HG03108 (cell line): ENCODE data around the gene ABHD17C.
"Not testable (repeated sequence)": the region's sequence is repeated elsewhere in the genome, so short reads cannot be mapped to it uniquely, and the experiment has no call there.

ENCODE experiments used
- ATAC-seq: cut with Tn5 transposase; IDR thresholded peaks from one replicate; pipeline ENCODE4 v1.9.1; 2021; ENCODE audit warnings: moderate library complexity; ENCODE audit not compliant: unreplicated experiment

ABHD17C gene

GRCh38 chr15:80760960-80761359 lies 65.8 kb downstream of the ABHD17C start:
- no peak for ATAC-seq

DNA sequence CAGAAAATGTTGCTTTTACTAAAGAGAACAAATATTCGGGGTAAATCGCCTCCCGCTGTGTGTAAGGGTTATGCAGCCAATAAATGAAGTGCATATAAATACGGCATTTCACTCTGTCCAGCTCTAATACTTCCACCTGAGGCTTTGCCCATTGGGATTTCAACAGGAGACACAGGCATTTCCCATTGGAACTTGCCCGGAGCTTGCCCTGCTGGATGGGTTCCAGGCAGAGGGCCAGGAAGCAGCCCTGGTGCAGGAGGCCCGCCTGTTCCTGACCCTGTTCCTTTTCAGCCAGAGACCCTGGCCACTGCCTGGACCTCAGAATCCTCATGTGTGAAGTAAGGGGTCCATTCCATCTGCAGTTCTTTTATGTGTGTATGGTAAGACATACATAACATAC lies 66.6 kb downstream of the ABHD17C start:
- no peak for ATAC-seq

DNA sequence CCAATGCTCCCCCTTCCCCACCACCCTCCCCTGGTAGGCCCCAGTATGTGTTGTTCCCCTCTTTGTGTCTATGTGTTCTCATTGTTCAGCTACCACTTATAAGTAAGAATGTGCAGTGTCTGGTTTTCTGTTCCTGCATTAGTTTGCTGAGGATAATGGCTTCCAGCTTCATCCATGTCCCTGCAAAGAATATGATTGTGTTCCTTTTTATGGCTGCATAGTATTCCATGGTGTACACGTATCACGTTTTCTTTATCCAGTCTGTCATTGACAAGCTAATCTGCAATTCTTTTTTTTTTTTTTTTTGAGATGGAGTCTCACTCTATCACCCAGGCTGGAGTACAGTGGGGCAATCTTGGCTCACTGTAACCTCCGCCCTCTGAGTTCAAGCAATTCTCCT lies 68.1 kb downstream of the ABHD17C start:
- not testable (repeated sequence) for ATAC-seq

- no peak for ATAC-seq
Measured at GRCh38 chr15:80764535-80764934, 69.4 kb downstream of the ABHD17C start.

- ATAC-seq = no peak
Measured at GRCh38 chr15:80766275-80766674, 71.2 kb downstream of the ABHD17C start.

DNA sequence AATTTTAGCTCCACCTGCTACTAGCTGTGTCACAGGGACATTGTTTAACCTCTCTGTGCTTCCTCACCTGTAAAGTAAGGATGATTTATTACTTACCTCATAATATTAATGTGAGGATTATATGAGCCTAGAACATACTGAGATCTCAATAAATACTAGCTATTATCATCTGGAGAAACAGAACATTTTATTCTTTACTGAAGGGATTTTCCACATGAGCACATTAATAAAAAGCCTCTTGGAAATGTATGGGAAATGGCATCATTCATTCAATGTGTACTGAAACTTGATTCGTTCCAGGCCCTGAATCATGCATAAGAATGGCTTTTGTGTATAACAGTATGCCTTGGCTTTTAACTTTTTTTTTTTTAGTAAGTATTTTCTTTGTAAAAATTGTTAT lies 73.0 kb downstream of the ABHD17C start:
- no peak for ATAC-seq

DNA sequence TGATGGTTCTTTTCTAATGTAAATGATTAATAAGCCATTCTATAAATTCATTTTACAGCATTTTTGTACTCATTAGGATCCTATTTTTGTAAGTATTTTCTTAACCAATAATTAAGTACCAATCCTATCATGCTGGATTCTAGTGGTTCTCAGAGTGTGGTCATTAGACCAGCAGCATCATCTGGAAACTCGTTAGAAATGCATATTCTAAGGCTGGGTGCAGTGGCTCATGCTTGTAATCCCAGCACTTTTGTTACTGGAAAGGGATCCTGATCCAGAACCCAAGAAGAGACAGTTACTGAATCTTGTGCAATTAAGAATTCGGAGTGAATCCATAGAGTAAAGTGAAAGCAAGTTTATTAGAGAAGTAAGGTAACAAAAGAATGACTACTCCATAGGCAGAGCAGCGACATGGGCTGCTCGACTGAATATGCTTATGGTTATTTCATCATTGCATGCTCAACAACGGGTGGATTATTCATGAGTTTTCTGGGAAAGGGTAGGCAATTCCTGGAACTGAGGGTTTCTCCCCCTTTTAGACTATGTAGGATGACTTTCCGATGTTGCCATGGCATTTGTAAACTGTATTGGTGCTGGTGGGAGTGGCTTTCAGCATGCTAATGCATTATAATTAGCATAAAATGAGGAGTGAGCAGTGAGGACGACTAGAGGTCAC lies 74.2 kb downstream of the ABHD17C start:
- no peak for ATAC-seq

- ATAC-seq = no peak
Measured at GRCh38 chr15:80769829-80770705, 75.0 kb downstream of the ABHD17C start.

DNA sequence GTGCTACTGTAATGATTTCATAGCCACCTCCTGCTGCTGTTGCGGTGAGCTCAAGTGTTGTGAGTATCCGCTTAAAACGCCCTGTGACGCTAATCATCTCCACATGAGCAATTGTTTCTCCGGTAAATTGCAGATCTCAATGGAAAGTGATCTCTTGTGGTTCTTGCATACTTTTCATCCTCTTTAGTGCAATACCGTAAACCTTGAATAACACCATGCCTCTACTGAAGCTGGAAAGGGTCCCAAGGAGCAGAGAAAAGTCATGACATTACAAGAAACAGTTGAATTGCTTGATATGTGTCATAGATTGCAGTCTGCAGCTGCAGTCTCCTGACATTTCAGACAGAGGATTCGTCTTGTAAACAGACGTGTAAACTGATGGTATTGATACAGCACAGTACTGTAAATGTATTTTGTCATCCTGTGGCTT lies 78.0 kb downstream of the ABHD17C start:
- no peak for ATAC-seq

DNA sequence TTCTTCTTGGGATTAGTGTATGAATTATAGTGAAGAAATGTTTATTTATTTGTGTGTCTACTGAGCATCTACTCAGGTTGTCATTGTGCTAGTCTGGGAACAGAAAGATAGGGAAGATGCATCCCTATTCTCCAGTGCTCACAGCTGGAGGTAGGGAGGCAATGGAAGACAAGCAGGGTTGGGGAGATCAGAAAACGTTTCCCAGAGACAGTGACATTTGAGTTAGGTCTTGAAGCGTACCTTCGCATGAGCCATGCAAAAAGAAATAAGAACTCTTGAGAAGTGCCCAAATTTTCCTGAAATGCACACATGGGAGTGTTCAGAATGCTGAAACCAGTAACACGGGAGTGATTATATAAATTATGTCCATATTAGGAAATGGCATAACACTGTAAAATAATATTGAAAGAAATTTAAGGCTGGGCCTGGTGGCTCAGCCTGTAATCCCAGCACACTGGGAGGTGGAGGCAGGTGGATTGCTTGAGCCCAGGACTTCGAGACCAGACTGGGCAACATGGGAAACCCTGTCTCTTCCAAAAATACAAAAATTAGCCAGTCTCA lies 78.8 kb downstream of the ABHD17C start:
- no peak for ATAC-seq

- no peak for ATAC-seq
Measured at GRCh38 chr15:80774486-80774885, 79.4 kb downstream of the ABHD17C start.

GRCh38 chr15:80775338-80775737 lies 80.2 kb downstream of the ABHD17C start:
- no peak for ATAC-seq

DNA sequence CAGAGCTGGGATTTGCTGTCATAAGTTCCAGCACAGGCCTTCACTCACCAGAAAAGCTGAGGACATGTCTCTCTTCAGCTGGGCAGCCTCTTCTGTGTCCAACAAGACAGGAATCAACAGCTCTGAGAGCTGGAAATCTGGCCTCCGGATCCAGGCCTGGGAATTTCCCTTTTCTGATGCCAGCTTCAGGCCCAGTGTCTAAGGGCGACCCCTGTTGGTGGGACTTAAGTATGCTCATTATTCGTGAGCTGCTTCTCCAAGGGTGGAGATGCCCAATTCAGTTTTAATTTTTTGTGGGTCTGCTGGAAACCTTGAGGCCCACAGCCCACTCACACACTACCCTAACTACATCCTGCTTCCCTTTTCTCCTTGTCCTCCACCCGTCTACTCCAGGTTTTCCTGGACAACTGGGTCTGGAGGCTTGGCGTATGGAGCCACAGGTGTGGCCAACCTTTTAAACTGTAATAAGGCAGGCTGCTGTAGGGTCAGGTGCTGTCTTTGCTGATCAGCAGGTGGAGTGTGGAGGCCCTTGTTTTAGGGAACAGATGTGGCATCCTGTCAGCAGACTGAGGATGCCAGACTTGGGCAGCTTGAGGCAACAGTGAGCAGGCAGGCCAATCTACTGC lies 81.4 kb downstream of the ABHD17C start:
- no peak for ATAC-seq

- no peak for ATAC-seq
Measured at GRCh38 chr15:80777137-80777536, 82.0 kb downstream of the ABHD17C start.

GRCh38 chr15:80777826-80778620 lies 82.9 kb downstream of the ABHD17C start:
- no peak for ATAC-seq

- no peak for ATAC-seq
Measured at GRCh38 chr15:80778621-80778963, 83.5 kb downstream of the ABHD17C start.

DNA sequence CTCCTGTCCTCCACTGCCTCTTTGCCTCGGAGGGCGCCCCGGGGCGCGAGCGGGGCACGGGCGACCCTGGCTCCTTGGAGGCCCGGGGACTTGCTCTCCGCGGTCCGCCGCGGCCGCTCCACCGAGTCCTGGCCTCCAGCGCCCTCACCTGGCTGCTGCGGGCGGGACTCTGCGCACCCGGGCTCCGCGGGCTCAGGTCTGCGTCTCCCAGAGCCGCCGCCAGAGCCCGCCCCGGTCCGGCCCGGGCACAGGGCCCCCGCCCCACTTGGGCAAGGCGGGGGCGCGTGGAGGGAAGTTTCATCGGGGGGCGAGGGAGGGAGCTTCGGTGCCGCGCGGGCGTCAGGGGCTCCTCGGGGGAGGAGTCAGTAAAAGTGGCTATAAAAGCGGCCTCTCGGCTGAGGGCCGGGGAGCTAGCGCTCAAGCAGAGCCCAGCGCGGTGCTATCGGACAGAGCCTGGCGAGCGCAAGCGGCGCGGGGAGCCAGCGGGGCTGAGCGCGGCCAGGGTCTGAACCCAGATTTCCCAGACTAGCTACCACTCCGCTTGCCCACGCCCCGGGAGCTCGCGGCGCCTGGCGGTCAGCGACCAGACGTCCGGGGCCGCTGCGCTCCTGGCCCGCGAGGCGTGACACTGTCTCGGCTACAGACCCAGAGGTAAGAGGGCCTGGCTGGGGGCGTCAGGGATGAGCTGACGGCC lies 84.0 kb downstream of the ABHD17C start, which contains the start of gene CEMIP:
TSS of gene CEMIP (plus strand) at position 407 of the 694 bp plus-strand sequence. CDS start 94,510 bp downstream, outside the sequence.
- no peak for ATAC-seq

DNA sequence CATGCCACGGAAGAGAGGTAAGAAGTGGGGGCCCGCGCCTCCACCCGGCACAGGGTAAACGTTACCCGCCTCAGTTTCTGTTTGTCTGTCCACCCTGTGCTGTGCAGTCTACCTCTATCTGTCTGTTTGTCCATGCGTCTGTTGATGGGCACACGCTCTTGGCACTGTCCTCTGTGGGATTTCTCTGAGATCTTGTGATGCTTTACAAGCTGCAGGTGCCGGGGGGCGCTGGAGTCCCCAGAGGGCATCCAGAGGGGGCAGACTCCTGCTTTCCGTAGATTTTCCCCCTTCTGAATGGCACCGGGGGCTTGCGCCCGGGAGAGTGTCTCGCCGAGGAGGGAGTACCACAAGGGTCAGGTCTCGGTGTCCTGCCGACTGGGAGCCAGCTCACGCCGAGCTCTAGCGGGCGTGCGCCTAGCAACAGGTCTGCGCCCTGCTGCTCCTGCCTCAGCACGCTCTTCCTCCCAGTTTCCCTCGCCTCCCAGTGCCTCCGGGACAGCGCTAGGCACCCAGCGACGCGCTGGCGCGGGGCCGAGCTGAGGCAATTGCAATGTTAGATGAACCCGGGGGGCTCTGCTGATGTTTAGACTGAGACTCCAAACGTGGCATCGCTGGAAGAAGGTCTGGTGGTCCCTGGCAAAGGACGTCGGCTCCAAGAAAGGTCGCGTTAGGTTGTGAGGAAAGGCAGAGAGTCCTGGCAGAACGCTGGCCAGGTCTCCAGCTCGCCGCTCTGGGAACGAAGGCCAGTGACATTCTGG lies 84.7 kb downstream of the ABHD17C start:
- no peak for ATAC-seq
